DND-41 (cell line): ENCODE results near the gene IP6K3.

Source experiments
- EZH2 ChIP-seq: IDR thresholded peaks from 3 replicates; pipeline ENCODE4 v1.6.1; 2012; ENCODE audit warnings: borderline replicate concordance, low read depth, mild to moderate bottlenecking, moderate library complexity, low read length, inconsistent platforms; ENCODE audit not compliant: severe bottlenecking
- TF ChIP-seq, protein P1 (sequence below): IDR thresholded peaks from 2 replicates; pipeline ENCODE4 v1.5.1; 2012; ENCODE audit warnings: borderline replicate concordance, low read length, moderate library complexity, mild to moderate bottlenecking; ENCODE audit not compliant: poor library complexity, severe bottlenecking; ENCODE audit errors: extremely low read depth

DNA sequence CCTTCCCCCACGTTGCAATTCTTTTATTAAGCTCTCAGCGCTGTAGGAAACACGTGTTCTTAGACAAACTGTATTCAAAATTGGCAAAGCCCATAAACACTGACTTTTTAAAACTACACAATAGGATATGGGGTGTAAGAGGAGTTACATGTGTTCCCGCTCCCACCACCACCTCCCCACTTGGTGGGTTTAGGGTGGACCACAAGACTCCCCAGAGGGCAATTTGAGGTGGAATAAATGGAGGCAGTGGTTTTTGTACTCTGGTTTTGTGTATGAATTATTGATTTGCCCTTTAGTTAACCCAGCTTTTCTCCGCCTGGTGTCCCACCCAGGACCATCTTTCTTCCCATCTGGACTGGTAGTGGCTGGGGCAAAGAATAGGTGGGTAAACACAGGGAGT, 38.9 kb downstream of the IP6K3 start:
- TF ChIP-seq, protein P1, sequence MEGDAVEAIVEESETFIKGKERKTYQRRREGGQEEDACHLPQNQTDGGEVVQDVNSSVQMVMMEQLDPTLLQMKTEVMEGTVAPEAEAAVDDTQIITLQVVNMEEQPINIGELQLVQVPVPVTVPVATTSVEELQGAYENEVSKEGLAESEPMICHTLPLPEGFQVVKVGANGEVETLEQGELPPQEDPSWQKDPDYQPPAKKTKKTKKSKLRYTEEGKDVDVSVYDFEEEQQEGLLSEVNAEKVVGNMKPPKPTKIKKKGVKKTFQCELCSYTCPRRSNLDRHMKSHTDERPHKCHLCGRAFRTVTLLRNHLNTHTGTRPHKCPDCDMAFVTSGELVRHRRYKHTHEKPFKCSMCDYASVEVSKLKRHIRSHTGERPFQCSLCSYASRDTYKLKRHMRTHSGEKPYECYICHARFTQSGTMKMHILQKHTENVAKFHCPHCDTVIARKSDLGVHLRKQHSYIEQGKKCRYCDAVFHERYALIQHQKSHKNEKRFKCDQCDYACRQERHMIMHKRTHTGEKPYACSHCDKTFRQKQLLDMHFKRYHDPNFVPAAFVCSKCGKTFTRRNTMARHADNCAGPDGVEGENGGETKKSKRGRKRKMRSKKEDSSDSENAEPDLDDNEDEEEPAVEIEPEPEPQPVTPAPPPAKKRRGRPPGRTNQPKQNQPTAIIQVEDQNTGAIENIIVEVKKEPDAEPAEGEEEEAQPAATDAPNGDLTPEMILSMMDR, result no peak
- TF ChIP-seq EZH2, result no peak
